ENCODE data around the gene IQCN. TPM values are rescaled to one million over a fixed set of nuclear protein-coding genes. Genes with fewer than 3 reads are reported as not detected.

IQCN gene
- total RNA-seq, 1 experiment from 2014 or later: 0.61 TPM

- DNase-seq (ENCODE audit: low spot score) (no peak), ATAC-seq (no peak)
- ChIA-PET POLR2A (interaction anchor here (0.8 to 2.2 kb wide), 5 partner anchors 14 to 42 kb away, joined by 3 to 74 read pairs (median 13); partner anchors contain the start of gene JUND), CTCF (interaction anchor here (0.7 to 12.7 kb wide), 16 partner anchors 14 to 268 kb away, joined by 3 to 240 read pairs (median 6); partner anchors contain the start of genes IQCN and JUND)
- Mint-ChIP-seq H3K9me3 (no peaks in the 10 kb centered on the region), H3K36me3 (peaks cover 21% of the 10 kb centered on the region), H3K27ac (peak overlapping the region; percentile 92), H3K4me3 (peak overlapping the region; percentile 86), H3K4me1 (peaks cover 42% of the 10 kb centered on the region), H3K27me3 (ENCODE audit: low read depth) (no peaks in the 10 kb centered on the region; the same call in 1 of the 2 replicates)
- TF ChIP-seq ZNF532 (CRISPR knock-in tag; IDR thresholded peaks at IDR 0.05; ENCODE audit: borderline replicate concordance) (no peak), SOX15 (CRISPR knock-in tag; IDR thresholded peaks at IDR 0.05) (no peak), USF1 (CRISPR knock-in tag; IDR thresholded peaks at IDR 0.05) (no peak)
Observed at GRCh38 chr19:18321734-18322102, 47.5 kb upstream of the IQCN start.

GRCh38 chr19:18320865-18321733 is 46.8 kb upstream of the IQCN start:
- ChIA-PET POLR2A (interaction anchor here (2.2 kb wide), 3 partner anchors 17 to 41 kb away, joined by 13 to 74 read pairs (median 17); partner anchors contain the start of gene JUND), CTCF (interaction anchor here (1.2 to 12.7 kb wide), 8 partner anchors 14 to 81 kb away, joined by 4 to 240 read pairs (median 8); partner anchors contain the start of gene JUND)
- TF ChIP-seq ARID4B (CRISPR knock-in tag; IDR thresholded peaks at IDR 0.05; ENCODE audit: borderline replicate concordance) (no peak), ZNF121 (CRISPR knock-in tag; IDR thresholded peaks at IDR 0.05) (no peak), SOX15 (CRISPR knock-in tag; IDR thresholded peaks at IDR 0.05) (no peak), FOXP1 (CRISPR knock-in tag; IDR thresholded peaks at IDR 0.05; ENCODE audit: borderline replicate concordance) (no peak), E2F1 (CRISPR knock-in tag; IDR thresholded peaks at IDR 0.05) (no peak), ZBTB21 (CRISPR knock-in tag; IDR thresholded peaks at IDR 0.05; ENCODE audit: borderline replicate concordance) (no peak), ATF3 (CRISPR knock-in tag; conservative IDR thresholded peaks at IDR 0.05) (no peak), CTCF (IDR thresholded peaks at IDR 0.05) (no peak), GABPB1 (CRISPR knock-in tag; IDR thresholded peaks at IDR 0.05) (no peak), FOXJ3 (CRISPR knock-in tag; IDR thresholded peaks at IDR 0.05; ENCODE audit: borderline replicate concordance) (no peak)
- no peak for ATAC-seq
- peaks cover 21% of the 10 kb centered on the region for H3K36me3 Mint-ChIP-seq
- H3K4me3 Mint-ChIP-seq: peak overlapping the region; percentile 86
- H3K9me3 Mint-ChIP-seq: no peaks in the 10 kb centered on the region
- H3K4me1 Mint-ChIP-seq: peaks cover 42% of the 10 kb centered on the region
- H3K27ac Mint-ChIP-seq: peak overlapping the region; percentile 92
- H3K27me3 Mint-ChIP-seq (ENCODE audit: low read depth): no peaks in the 10 kb centered on the region; the same call in 1 of the 2 replicates
- DNase-seq (ENCODE audit: low spot score): no peak

Data from WTC11 (cell line).